ENCODE data around the gene DLL4.

Gene DLL4

GRCh38 chr15:40927873-40928806, 1.0 kb upstream of the DLL4 start:
- DNase-seq, result peak; percentile 87

- peak; percentile 41 for DNase-seq
Measured at GRCh38 chr15:40929660-40930429, 705 bp downstream of the DLL4 start.

- DNase-seq, result peak; percentile 60
Measured at GRCh38 chr15:40930430-40931299, 1.5 kb downstream of the DLL4 start.

- no peak for DNase-seq
Measured at GRCh38 chr15:40931300-40932142, 2.4 kb downstream of the DLL4 start.

GRCh38 chr15:40932156-40932555, 3.0 kb downstream of the DLL4 start:
- DNase-seq, result no peak

- no peak for DNase-seq
Measured at GRCh38 chr15:40932649-40933516, 3.7 kb downstream of the DLL4 start.

GRCh38 chr15:40933517-40933902, 4.4 kb downstream of the DLL4 start:
- no peak for DNase-seq

- no peak for DNase-seq
Measured at GRCh38 chr15:40934457-40934856, 5.3 kb downstream of the DLL4 start.

GRCh38 chr15:40936234-40936708, 7.1 kb downstream of the DLL4 start:
- DNase-seq, result no peak

GRCh38 chr15:40936709-40937666, 7.8 kb downstream of the DLL4 start:
- DNase-seq, result peak; percentile 89

- no peak for DNase-seq
Measured at GRCh38 chr15:40937762-40938535, 8.8 kb downstream of the DLL4 start.

- no peak for DNase-seq
Measured at GRCh38 chr15:40938536-40938870, 9.4 kb downstream of the DLL4 start.

GRCh38 chr15:40940296-40940801, 11.2 kb downstream of the DLL4 start:
- DNase-seq, result peak; percentile 67

GRCh38 chr15:40941068-40941527, 12.0 kb downstream of the DLL4 start:
- DNase-seq, result peak; percentile 47

- peak; percentile 76 for DNase-seq
Measured at GRCh38 chr15:40941528-40942336, 12.6 kb downstream of the DLL4 start.

GRCh38 chr15:40942337-40942854, 13.3 kb downstream of the DLL4 start:
- DNase-seq, result no peak

GRCh38 chr15:40942878-40943277, 13.7 kb downstream of the DLL4 start:
- no peak for DNase-seq

Data from NCI-H2171 treated with DMSO at 0.1 percent for 48 hours (cell line).